Testis (tissue), 2 donors: ENCODE data around the gene NSUN2.

Experiments used
- CTCF ChIP-seq, 3 experiments: fragments of 450-650 bp in 2 of 3; fragments of 200-600 bp in 1 of 3; sonication (generic) in 1 of 3; IDR thresholded peaks; one replicate each; pipeline ENCODE4 v1.5.1; 2016 to 2019; ENCODE audit warnings: antibody characterized with exemption in 3 of 3, mild to moderate bottlenecking in 2 of 3, moderate library complexity in 1 of 3
- POLR2A ChIP-seq: fragments of 450-650 bp; IDR thresholded peaks from one replicate; pipeline ENCODE4 v1.6.1; 2017; ENCODE audit warnings: antibody characterized with exemption, mild to moderate bottlenecking, moderate library complexity

- no peak for TF ChIP-seq POLR2A
- no peak for TF ChIP-seq CTCF (IDR thresholded peaks at IDR 0.05)
Observed at GRCh38 chr5:6581090-6581489, 51.8 kb downstream of the NSUN2 start.
